IPS DF 4.7 (cell line): ENCODE measurements around the gene SUMO4.
"Not testable (repeated sequence)": the region's sequence is repeated elsewhere in the genome, so short reads cannot be mapped to it uniquely, and the experiment has no call there.

Source experiments
- DNase-seq: peaks from one replicate; pipeline ENCODE4 v3.0.0-alpha.2; 2013; ENCODE audit warnings: low spot score; ENCODE audit errors: extremely low read depth

Gene SUMO4

DNA sequence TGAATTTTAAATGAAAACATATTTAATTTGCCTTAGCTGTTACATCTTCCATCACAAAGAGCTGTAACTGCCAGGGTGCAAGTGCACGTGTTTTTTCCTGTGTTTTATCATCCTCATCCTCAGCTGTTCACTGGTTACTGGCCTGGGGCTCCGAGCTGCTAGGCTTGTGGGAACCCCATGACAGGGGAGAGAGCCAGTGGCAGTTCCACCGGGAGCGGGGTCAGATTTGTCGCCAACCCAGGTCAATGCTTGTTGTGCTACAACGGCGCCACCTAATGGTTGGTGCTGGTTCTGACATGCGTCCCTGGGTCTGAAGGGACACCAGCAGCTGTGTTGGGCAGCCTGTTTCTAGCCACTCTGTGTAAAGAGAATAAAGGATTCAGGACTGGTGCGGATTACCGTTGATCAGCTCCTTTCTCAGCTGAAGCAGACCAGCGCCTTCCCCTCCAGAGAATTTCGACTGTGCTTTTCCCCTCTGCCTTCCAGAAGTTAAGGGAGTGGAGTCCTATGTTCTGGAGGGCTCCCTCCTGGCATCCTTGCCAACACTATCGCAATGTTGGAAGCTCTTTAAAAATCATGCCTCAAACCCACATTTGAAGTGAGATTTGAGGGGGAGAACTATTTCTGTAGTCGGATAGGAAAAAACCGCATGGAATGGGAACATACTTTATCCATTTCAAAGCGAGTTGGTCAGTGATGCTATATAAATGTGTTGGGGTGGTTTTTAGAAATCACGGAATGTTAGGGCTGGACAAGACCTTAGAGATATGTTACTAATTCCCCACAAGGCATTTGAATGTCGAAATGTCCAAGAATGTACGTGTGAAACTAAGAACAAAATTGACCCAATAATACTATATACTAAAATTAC, 32.1 kb downstream of the SUMO4 start:
- DNase-seq: peak; percentile 87

- no peak for DNase-seq
Measured at GRCh38 chr6:149433405-149433804, 33.3 kb downstream of the SUMO4 start.

DNA sequence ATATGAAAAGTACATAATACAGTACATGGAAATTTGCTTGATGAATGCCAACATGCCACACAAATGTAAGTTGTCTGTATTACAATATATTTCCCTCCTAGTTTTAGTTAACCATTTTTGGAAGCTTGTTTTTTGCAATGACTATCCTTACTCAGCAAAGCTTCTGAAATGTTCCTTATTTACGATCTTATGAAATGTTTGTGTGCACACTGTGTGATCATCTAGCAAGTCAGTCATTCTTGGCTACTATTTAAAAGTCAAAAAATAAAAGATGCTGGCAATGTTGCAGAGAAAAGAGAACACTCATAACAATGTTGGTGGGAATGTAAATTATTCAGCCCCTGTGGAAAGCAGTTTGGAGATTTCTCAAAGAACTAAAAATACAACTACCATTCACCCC, 33.8 kb downstream of the SUMO4 start:
- no peak for DNase-seq

- DNase-seq: no peak
Measured at GRCh38 chr6:149435919-149436586, 36.0 kb downstream of the SUMO4 start.

DNA sequence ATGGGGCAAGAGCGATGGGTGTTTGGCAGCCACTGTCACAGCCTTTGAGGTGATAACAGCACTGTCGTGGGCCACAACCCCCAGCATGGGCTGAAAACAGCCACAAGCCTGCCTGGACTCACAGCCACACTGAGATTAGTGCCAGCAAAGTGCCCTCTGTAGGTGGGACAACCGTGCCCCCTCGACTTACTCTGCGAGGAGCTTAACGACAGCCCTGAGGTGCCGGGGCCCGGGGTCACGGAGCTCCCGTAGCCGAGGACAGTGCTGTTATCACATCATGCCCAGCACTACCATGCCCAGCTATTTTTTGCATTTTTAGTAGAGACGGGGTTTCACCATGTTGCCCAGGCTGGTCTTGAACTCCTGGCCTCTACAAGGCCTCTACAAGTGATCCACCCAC, 36.6 kb downstream of the SUMO4 start:
- DNase-seq: no peak

GRCh38 chr6:149437212-149437611, 37.1 kb downstream of the SUMO4 start:
- no peak for DNase-seq

- DNase-seq: no peak
Measured at GRCh38 chr6:149438855-149439254, 38.8 kb downstream of the SUMO4 start.

- DNase-seq: no peak
Measured at GRCh38 chr6:149439626-149440025, 39.6 kb downstream of the SUMO4 start.

DNA sequence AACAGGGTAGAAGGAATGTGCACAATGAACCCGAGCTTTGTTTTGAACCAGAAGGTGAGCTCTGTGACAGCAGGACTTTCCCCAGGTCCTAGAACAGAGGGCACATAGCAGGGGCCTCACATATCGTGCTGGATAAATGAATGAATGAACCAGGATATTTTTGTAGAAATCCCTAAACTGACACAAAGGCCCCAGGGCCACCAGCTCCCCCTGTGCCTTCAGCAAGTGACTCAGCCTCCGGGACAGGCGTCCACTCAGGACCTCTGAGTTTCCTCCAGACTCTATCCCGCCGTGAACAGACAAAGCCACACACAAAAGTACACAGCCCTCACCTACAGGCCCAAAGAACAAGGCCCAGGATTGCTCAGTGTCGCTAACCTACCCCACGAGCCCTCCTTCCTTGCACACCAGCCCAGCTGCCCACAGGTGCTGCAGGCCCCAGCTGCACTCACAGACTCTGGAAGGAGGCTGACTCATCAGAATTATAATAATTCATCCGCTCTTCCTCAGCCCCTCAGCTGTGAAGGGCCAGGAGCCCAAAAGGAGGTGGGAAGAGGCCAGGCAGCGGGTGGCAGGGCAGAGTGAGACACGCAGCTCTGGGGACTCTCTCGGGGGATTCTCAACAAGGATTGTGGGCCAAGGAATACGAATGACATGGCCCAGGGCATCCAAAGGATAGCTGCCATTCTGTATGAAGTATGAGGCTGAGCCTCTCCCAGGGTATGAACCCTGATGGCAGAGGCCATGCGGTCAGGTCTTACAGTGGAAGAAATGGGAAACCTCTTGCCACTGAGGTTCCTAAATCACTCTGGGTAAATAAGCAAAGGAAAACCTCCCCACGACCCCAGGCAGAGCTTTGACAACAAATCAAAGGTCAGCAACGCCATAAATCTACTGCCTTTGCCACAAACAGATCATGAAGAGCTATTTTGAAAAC, 40.9 kb downstream of the SUMO4 start:
- no peak for DNase-seq

DNA sequence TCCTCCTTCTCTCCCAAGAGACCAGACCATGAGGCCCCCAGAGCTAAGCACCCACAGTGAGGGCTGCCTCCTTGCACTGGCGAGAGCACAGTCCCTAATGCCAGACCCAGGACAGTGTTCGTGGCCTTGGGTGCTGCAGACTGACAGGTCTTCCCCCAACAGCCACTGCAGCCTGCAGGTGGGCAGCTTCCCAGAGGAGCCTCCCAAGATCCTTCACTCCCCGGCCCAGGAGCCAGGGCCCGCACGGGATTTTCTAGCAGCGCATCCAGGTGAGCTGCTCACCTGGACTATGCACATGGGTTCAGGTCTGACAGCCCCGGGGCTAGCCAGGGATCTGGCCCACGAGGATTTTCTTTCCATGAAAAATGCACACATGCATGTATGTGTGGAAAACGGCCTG, 41.7 kb downstream of the SUMO4 start:
- DNase-seq: no peak

- DNase-seq: no peak
Measured at GRCh38 chr6:149443411-149444181, 43.5 kb downstream of the SUMO4 start.

- DNase-seq: not testable (repeated sequence)
Measured at GRCh38 chr6:149444360-149445094, 44.5 kb downstream of the SUMO4 start.

- no peak for DNase-seq
Measured at GRCh38 chr6:149445095-149445466, 45.0 kb downstream of the SUMO4 start.

DNA sequence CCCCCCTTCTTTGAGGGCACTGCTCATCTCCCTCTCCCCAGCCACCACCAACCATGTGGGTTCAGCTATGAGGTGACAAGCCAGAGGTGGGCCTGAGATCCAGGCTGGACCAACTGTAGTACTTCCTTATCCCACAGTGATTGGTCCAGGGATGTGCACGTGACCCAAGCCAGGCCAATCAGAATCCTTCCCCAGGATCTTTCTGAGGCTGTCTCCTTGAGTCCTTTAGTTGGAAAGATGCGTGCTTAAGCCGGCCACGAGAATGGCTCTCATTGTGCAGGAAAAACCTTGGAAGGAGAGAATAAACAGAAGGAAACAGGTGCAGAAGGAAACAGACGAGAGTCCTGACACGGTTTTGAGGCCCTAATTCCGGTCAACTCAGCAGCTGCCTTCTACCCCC, 45.5 kb downstream of the SUMO4 start:
- DNase-seq: no peak

DNA sequence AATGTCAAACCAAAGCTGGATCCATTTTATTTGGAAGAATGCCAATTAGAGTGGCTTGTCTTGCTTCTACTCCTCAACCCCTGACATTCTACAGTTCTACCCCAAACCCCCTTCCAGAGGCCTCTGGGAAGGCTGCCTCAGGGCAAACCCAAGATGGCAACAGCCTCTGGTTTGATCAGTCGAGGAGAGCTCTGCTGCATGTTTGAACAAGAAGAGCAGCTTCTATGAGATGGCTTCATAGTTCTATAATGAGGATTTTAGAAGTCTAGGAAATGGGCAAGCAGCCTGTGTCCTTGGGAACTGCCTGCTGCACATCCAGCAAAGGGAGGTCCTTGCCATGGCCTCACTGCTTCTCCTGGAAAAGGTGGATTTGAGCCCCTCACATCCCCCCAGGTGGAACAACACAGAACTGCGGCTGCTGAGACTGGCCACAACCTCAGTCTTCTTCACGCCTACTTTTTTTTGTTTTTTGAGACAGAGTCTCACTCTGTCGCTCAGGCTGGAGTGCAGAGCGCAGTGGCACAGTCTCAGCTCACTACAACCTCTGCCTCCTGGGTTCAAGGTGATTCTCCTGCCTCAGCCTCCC, 46.8 kb downstream of the SUMO4 start:
- no peak for DNase-seq

DNA sequence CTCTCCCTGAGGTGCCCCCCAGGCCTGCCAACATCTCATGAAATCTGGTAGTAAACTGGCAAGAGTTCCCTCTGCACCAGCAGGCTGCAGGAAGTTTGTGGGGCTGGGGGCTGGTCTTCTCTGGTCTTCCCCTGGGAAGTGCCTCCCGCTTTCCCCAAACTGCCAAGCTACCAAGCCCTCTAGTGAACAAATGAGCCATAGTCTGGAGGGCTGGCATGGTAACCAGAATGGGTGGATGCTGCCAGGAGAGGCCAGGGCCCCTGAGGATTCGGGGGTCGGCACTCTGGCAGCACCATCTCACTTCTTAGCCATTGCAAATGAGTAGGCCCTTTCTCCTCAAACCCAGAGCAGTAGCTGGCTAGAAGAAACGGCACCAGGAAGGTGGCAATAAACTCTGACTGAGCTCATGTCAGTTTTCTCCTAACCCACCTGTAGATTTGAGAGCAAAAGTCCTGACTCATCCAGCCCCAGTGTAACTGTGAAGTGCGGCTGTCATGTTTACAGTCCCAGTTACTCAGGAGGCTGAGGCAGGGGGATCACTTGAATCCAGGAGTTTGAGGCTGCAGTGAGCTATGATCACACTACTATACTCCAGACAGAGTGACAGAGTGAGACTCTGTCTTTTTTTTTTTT, 48.9 kb downstream of the SUMO4 start:
- DNase-seq: no peak

- no peak for DNase-seq
Measured at GRCh38 chr6:149449831-149450678, 50.0 kb downstream of the SUMO4 start.
